Panc1 (cell line): ENCODE measurements around the gene NNAT.

Experiments
- CTCF ChIP-seq: fragments of 450-650 bp; IDR thresholded peaks from 2 replicates; pipeline ENCODE4 v1.5.1; 2017; ENCODE audit warnings: mild to moderate bottlenecking
- REST ChIP-seq, 2 experiments: IDR thresholded peaks; 2 replicates each; pipeline ENCODE4 v1.6.1; 2011 to 2012; ENCODE audit warnings: low read depth in 2 of 2, control low read depth in 1 of 2, low read length in 1 of 2, mild to moderate bottlenecking in 1 of 2, moderate library complexity in 1 of 2; ENCODE audit not compliant: insufficient read depth in 1 of 2
- SIN3A ChIP-seq: IDR thresholded peaks from 2 replicates; pipeline ENCODE4 v1.6.1; 2012; ENCODE audit warnings: low read depth, mild to moderate bottlenecking, low read length, moderate library complexity, borderline replicate concordance; ENCODE audit not compliant: insufficient read depth
- TCF7L2 ChIP-seq: IDR thresholded peaks from 2 replicates; pipeline ENCODE4 v1.6.1; 2011; ENCODE audit warnings: mild to moderate bottlenecking, low read depth, low read length, inconsistent platforms

DNA sequence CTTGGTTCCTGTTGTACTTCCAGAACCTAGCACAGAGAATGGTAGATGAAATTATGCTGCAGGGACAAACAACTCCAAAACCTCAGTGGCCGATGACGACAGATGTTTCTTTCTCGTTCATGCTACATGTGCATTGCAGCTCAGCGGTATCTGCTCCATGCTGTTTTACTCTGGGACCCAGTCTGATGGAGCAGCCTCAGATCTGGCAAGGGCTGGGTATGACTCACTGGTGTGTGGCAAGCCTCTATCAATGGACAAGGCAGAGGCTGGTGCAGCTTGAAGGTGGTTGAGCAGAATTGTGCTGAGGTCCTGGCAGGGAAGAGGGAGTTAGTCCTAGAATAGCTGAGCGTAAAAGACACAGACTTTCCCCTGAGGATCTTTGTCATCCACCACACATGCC, 17.0 kb downstream of the NNAT start:
- TF ChIP-seq CTCF, result no peak
- no peak for TF ChIP-seq SIN3A
- TF ChIP-seq TCF7L2, result no peak
- TF ChIP-seq REST (IDR thresholded peaks at IDR 0.05; ENCODE audit: insufficient read depth in 1 of 2, low read depth in 2 of 2, low read length in 1 of 2), result no peak
